ENCODE data around the gene UNCX.
A peak's percentile ranks its signal among the peaks of the same experiment; 100 is the strongest.
"Not testable (repeated sequence)": the region's sequence is repeated elsewhere in the genome, so short reads cannot be mapped to it uniquely, and the experiment has no call there.

UNCX gene
- total RNA-seq: 0 reads per million in 4 donors

- DNase-seq: no peak
These were observed at the start of gene UNCX for GRCh38 chr7:1232623-1233332. UNCX (plus strand) TSS chr7:1232872; CDS start chr7:1233018, 146 bp downstream.

- no peak for DNase-seq
These were observed 45.5 kb upstream of the UNCX start for GRCh38 chr7:1187127-1187526.

- DNase-seq: no peak
These were observed 43.9 kb upstream of the UNCX start for GRCh38 chr7:1188720-1189294.

- DNase-seq: no peak
These were observed 42.5 kb upstream of the UNCX start for GRCh38 chr7:1189986-1190772.

GRCh38 chr7:1192171-1192676 lies 40.4 kb upstream of the UNCX start:
- peak in 1 of 5 donors; percentile 85 for DNase-seq

- peak in 1 of 5 donors; percentile 61 for DNase-seq
These were observed 38.9 kb upstream of the UNCX start for GRCh38 chr7:1193593-1194424.

- DNase-seq: not testable (repeated sequence)
These were observed 36.2 kb upstream of the UNCX start for GRCh38 chr7:1196441-1196840.

- no peak for DNase-seq
These were observed 35.7 kb upstream of the UNCX start for GRCh38 chr7:1196950-1197349.

- no peak for DNase-seq
These were observed 34.6 kb upstream of the UNCX start for GRCh38 chr7:1197997-1198625.

GRCh38 chr7:1200045-1200444 lies 32.6 kb upstream of the UNCX start:
- no peak for DNase-seq

- DNase-seq: no peak
These were observed 30.8 kb upstream of the UNCX start for GRCh38 chr7:1201916-1202315.

- DNase-seq: not testable (repeated sequence)
These were observed 29.8 kb upstream of the UNCX start for GRCh38 chr7:1202914-1203313.

GRCh38 chr7:1204460-1205140 lies 28.1 kb upstream of the UNCX start:
- DNase-seq: no peak

- not testable (repeated sequence) for DNase-seq
These were observed 26.9 kb upstream of the UNCX start for GRCh38 chr7:1205742-1206141.

- no peak for DNase-seq
These were observed 23.6 kb upstream of the UNCX start for GRCh38 chr7:1209097-1209496.

GRCh38 chr7:1210321-1210978 lies 22.2 kb upstream of the UNCX start:
- no peak for DNase-seq

- DNase-seq: no peak
These were observed 21.6 kb upstream of the UNCX start for GRCh38 chr7:1210979-1211608.

- DNase-seq: no peak
These were observed 21.1 kb upstream of the UNCX start for GRCh38 chr7:1211611-1212010.

- not testable (repeated sequence) for DNase-seq
These were observed 20.6 kb upstream of the UNCX start for GRCh38 chr7:1212025-1212424.

- DNase-seq: no peak
These were observed 18.2 kb upstream of the UNCX start for GRCh38 chr7:1214516-1214915.

Measured in T-helper 1 cell (primary cell).